Measurements from ENCODE around the gene LTBP4. TPM values are rescaled to one million over a fixed set of nuclear protein-coding genes. Genes with fewer than 3 reads are reported as not detected.

Gene LTBP4
- total RNA-seq, 1 donor from 2014 or later = 93.6 TPM

DNA sequence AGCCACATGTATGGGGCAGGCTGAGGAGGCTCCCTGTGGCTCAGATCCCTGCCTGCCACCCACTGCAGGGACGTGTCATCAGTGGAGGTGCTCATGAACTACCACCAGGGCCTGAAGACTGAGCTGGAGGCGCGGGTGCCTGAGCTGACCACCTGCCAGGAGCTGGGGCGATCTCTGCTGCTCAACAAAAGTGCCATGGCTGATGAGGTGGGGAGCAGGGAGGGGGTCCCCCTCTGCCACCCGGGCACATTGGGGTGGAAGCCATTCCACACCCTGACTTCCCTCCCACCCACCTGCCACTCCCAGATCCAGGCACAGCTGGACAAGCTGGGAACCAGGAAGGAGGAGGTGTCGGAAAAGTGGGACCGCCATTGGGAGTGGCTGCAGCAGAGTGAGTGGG, 35.8 kb upstream of the LTBP4 start:
- H3K27me3 Mint-ChIP-seq (ENCODE audit: unreplicated experiment) = peaks cover 56% of the 10 kb centered on the region
- H3K4me3 Mint-ChIP-seq (ENCODE audit: unreplicated experiment) = no peak overlapping the region
- peaks cover 7% of the 10 kb centered on the region for H3K4me1 Mint-ChIP-seq (ENCODE audit: unreplicated experiment)
- no peak overlapping the region for H3K27ac Mint-ChIP-seq (ENCODE audit: unreplicated experiment)
- DNase-seq (ENCODE audit: extremely low spot score, unreplicated experiment) = no peak
- no peaks in the 10 kb centered on the region for H3K36me3 Mint-ChIP-seq (ENCODE audit: unreplicated experiment)
- TF ChIP-seq, protein P1, sequence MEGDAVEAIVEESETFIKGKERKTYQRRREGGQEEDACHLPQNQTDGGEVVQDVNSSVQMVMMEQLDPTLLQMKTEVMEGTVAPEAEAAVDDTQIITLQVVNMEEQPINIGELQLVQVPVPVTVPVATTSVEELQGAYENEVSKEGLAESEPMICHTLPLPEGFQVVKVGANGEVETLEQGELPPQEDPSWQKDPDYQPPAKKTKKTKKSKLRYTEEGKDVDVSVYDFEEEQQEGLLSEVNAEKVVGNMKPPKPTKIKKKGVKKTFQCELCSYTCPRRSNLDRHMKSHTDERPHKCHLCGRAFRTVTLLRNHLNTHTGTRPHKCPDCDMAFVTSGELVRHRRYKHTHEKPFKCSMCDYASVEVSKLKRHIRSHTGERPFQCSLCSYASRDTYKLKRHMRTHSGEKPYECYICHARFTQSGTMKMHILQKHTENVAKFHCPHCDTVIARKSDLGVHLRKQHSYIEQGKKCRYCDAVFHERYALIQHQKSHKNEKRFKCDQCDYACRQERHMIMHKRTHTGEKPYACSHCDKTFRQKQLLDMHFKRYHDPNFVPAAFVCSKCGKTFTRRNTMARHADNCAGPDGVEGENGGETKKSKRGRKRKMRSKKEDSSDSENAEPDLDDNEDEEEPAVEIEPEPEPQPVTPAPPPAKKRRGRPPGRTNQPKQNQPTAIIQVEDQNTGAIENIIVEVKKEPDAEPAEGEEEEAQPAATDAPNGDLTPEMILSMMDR (IDR thresholded peaks at IDR 0.05) = no peak
- H3K9me3 Mint-ChIP-seq (ENCODE audit: unreplicated experiment) = no peaks in the 10 kb centered on the region

DNA sequence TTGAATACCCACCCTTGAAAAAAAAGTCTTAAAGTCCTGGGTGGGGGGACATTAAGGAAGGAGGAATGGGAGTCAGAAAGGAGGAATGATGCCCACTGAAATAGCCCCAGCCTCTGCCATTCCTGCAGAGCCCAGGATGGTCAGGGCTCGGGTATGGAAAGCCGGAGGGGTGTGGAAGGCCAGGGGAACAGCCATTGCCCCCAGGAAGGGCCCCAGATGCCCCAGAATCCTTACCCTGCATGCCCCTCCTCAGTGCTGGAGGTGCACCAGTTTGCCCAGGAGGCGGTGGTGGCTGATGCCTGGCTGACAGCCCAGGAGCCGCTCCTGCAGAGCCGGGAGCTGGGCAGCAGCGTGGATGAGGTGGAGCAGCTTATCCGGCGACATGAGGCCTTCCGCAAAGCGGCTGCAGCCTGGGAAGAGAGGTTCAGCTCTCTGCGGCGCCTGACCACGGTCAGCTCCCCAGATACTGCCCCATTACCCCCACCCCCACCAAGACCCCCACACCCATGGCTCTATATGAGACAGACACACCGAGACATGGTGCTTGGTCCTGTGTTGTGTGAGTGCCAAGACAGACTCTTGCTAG, 35.2 kb upstream of the LTBP4 start:
- H3K4me3 Mint-ChIP-seq (ENCODE audit: unreplicated experiment) = no peak overlapping the region
- no peaks in the 10 kb centered on the region for H3K36me3 Mint-ChIP-seq (ENCODE audit: unreplicated experiment)
- H3K27me3 Mint-ChIP-seq (ENCODE audit: unreplicated experiment) = peaks cover 52% of the 10 kb centered on the region
- H3K9me3 Mint-ChIP-seq (ENCODE audit: unreplicated experiment) = no peaks in the 10 kb centered on the region
- TF ChIP-seq, protein P1 (IDR thresholded peaks at IDR 0.05) = no peak
- H3K27ac Mint-ChIP-seq (ENCODE audit: unreplicated experiment) = no peak overlapping the region
- peaks cover 12% of the 10 kb centered on the region for H3K4me1 Mint-ChIP-seq (ENCODE audit: unreplicated experiment)
- no peak for DNase-seq (ENCODE audit: extremely low spot score, unreplicated experiment)

DNA sequence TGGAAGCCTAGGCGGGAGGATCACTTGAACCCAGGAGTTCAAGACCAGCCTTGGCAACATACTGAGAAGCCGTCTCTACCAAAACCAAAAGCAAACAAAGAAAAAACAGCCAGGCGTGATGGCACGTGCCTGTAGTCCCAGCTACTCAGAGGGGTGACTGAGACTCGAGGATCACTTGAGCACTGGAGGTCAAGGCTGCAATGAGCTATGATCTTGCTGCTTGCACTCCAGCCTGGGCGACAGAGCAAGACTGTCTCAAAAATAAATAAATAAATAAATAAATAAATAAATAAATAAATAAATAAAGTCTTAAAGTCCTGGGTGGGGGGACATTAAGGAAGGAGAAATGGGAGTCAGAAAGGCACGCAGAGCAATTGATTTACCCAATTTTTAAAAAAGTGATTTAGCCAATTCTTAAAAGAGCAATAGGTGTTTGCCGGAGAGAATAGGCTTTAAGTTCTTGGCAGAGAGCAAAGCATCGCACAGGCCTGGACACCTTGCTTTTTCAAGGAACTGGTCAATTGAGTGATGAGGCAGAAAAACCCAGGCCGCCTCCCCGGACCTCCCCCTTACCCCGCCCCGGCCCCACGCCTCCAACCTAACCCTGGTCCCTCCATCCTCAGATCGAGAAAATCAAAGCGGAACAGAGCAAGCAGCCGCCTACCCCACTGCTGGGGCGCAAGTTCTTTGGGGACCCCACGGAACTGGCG, 34.0 kb upstream of the LTBP4 start:
- DNase-seq (ENCODE audit: extremely low spot score, unreplicated experiment) = no peak
- Mint-ChIP-seq H3K36me3 (ENCODE audit: unreplicated experiment) (no peaks in the 10 kb centered on the region), H3K27ac (ENCODE audit: unreplicated experiment) (no peak overlapping the region), H3K9me3 (ENCODE audit: unreplicated experiment) (no peaks in the 10 kb centered on the region), H3K27me3 (ENCODE audit: unreplicated experiment) (peaks cover 43% of the 10 kb centered on the region), H3K4me3 (ENCODE audit: unreplicated experiment) (peak overlapping the region; percentile 22), H3K4me1 (ENCODE audit: unreplicated experiment) (peaks cover 12% of the 10 kb centered on the region)
- TF ChIP-seq, protein P1 (IDR thresholded peaks at IDR 0.05) = no peak

DNA sequence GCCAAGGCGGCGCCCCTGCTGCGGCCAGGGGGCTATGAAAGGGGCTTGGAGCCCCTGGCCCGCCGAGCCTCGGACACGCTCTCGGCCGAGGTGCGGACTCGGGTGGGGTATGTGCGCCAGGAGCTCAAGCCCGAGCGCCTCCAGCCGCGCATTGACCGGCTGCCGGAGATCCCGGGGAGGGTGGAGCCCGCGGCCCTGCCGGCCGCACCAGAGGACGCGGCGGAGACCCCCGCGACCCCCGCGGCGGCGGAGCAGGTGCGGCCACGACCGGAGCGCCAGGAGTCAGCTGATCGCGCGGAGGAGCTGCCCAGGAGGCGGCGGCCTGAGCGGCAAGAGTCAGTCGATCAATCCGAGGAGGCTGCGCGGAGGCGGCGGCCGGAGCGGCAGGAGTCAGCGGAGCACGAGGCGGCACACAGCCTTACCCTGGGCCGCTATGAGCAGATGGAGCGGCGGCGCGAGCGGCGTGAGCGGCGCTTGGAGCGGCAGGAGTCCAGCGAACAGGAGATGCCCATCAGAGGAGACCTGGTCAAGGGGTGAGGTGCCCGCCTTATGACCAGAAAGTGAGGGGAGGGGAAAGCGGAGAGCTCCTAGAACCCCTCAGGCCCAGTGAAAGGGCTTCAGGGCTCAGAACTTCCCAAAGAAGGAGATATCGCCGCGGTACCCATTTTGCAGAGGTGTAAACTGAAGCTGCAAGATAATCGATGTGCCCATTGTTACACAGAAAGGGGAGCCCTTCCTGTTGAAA, 33.2 kb upstream of the LTBP4 start:
- peaks cover 12% of the 10 kb centered on the region for H3K4me1 Mint-ChIP-seq (ENCODE audit: unreplicated experiment)
- TF ChIP-seq, protein P1 (IDR thresholded peaks at IDR 0.05) = no peak
- no peaks in the 10 kb centered on the region for H3K36me3 Mint-ChIP-seq (ENCODE audit: unreplicated experiment)
- H3K9me3 Mint-ChIP-seq (ENCODE audit: unreplicated experiment) = no peaks in the 10 kb centered on the region
- peak overlapping the region; percentile 22 for H3K4me3 Mint-ChIP-seq (ENCODE audit: unreplicated experiment)
- no peak overlapping the region for H3K27ac Mint-ChIP-seq (ENCODE audit: unreplicated experiment)
- H3K27me3 Mint-ChIP-seq (ENCODE audit: unreplicated experiment) = peaks cover 43% of the 10 kb centered on the region
- no peak for DNase-seq (ENCODE audit: extremely low spot score, unreplicated experiment)
